NB4 (cell line): ENCODE measurements around the gene SETD5.

ENCODE experiments used
- CTCF ChIP-seq: IDR thresholded peaks from one replicate; pipeline ENCODE4 v1.5.1; 2012; ENCODE audit warnings: low read depth, low read length
- MYC ChIP-seq: IDR thresholded peaks from 2 replicates; pipeline ENCODE4 v1.6.1; 2011; ENCODE audit warnings: low read depth, low read length

GRCh38 chr3:9369508-9369907 lies 27.9 kb upstream of the SETD5 start:
- TF ChIP-seq CTCF (no peak), MYC (no peak)
